ENCODE results near the gene ARPP19.

DNA sequence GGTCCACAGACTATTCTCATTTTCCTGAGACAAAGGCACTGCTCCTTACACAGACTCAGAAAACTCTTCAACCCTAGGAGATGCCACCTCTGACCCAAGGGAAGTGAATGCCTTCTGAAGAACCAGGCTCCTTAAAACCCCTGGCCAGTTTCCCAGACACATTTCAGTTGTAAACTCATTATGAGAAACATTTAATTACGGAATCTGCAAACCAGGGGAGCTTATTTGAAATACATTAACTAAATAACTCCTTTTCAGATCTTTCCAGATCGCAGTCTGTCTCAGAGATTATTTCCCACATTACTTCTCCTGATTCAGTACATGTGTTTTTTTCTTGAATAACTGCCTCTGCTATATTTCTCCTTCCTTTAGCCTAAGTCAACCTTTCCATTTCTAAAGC, 57.7 kb downstream of the ARPP19 start:
- TF ChIP-seq CEBPB (IDR thresholded peaks at IDR 0.05; ENCODE audit: low read depth) (no peak), POLR2A (IDR thresholded peaks at IDR 0.05; ENCODE audit: borderline replicate concordance, extremely low read depth, insufficient read depth, insufficient read length) (no peak)
- TF ChIP-seq, protein P1, sequence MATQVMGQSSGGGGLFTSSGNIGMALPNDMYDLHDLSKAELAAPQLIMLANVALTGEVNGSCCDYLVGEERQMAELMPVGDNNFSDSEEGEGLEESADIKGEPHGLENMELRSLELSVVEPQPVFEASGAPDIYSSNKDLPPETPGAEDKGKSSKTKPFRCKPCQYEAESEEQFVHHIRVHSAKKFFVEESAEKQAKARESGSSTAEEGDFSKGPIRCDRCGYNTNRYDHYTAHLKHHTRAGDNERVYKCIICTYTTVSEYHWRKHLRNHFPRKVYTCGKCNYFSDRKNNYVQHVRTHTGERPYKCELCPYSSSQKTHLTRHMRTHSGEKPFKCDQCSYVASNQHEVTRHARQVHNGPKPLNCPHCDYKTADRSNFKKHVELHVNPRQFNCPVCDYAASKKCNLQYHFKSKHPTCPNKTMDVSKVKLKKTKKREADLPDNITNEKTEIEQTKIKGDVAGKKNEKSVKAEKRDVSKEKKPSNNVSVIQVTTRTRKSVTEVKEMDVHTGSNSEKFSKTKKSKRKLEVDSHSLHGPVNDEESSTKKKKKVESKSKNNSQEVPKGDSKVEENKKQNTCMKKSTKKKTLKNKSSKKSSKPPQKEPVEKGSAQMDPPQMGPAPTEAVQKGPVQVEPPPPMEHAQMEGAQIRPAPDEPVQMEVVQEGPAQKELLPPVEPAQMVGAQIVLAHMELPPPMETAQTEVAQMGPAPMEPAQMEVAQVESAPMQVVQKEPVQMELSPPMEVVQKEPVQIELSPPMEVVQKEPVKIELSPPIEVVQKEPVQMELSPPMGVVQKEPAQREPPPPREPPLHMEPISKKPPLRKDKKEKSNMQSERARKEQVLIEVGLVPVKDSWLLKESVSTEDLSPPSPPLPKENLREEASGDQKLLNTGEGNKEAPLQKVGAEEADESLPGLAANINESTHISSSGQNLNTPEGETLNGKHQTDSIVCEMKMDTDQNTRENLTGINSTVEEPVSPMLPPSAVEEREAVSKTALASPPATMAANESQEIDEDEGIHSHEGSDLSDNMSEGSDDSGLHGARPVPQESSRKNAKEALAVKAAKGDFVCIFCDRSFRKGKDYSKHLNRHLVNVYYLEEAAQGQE (IDR thresholded peaks at IDR 0.05; ENCODE audit: low read depth), result no peak
- TF ChIP-seq, protein P2, sequence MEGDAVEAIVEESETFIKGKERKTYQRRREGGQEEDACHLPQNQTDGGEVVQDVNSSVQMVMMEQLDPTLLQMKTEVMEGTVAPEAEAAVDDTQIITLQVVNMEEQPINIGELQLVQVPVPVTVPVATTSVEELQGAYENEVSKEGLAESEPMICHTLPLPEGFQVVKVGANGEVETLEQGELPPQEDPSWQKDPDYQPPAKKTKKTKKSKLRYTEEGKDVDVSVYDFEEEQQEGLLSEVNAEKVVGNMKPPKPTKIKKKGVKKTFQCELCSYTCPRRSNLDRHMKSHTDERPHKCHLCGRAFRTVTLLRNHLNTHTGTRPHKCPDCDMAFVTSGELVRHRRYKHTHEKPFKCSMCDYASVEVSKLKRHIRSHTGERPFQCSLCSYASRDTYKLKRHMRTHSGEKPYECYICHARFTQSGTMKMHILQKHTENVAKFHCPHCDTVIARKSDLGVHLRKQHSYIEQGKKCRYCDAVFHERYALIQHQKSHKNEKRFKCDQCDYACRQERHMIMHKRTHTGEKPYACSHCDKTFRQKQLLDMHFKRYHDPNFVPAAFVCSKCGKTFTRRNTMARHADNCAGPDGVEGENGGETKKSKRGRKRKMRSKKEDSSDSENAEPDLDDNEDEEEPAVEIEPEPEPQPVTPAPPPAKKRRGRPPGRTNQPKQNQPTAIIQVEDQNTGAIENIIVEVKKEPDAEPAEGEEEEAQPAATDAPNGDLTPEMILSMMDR (IDR thresholded peaks at IDR 0.05 in 2 of 3, conservative IDR thresholded peaks at IDR 0.05 in 1 of 3; ENCODE audit: borderline replicate concordance in 1 of 3, insufficient read depth in 1 of 3, low read depth in 2 of 3, low read length in 2 of 3), result no peak

Data from HCT116 (cell line).